Measurements from ENCODE around the gene ATP8B4. TPM values are rescaled to one million over a fixed set of nuclear protein-coding genes. Genes with fewer than 3 reads are reported as not detected.

Gene ATP8B4
- polyA plus RNA-seq, 6 donors from 2014 or later, result not detected

DNA sequence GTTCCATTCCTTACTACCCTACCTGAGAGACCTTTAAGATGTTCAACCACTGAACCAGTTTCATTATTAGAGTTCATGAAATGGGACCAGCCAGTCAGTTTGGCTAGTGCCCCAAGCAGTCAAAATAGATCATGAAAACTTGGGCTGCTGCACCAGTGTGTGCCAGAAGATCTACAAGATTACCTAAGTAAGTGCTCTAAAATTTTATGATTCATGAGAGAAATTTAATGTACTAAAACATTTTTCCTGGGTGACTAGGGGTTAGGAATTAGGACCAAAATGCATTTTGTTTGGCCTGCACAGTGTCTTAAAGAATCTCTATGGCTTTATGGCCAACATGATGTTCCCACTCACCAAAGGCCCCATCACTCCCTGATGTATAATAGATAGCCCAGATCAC lies 214.7 kb downstream of the ATP8B4 start:
- Mint-ChIP-seq H3K9me3 (peaks cover 0 to 6% (median 1%) of the 10 kb centered on the region in 7 donors), H3K4me3 (no peak overlapping the region), H3K36me3 (no peaks in the 10 kb centered on the region), H3K27me3 (no peaks in the 10 kb centered on the region), H3K4me1 (no peaks in the 10 kb centered on the region), H3K27ac (no peak overlapping the region)
- ATAC-seq (ENCODE audit: low read depth in 2 of 2) (no peak), DNase-seq (no peak)

DNA sequence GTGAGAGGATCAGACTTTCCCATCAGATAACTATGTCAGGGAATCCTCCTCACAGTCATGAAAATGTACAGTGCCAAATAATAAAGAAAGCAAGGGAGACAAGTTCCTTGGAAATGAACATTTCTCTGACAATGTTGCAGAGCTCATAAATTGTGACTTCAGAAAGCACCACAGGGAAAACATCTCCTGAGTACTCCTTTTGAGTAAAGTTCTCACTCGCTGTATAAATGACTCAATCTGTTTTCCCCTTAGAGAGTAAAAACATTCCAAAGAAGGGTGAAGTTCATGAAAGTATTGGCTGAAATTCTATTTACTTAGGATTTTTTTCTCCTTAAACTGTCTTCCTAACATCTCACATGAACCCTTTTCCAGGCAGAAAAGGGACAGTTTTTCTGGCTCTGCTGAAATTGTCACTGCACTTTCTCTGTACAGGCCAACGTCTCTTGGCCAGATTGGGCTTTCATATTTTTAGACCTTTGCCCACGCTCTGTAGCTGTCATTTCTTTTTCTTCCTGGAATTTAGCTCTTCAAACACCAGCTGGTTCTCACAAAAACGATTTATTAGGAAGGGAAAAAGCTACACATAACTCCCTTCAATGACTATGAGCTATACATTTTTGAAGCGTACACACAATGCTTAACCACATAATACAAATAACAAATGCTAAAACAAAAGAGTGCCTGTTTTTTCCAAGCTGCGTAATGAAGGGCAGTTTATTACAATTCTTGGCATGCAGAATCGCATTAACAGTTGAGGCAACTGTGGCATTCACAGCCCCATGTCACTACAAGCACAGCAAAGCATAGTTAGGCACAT lies 216.1 kb downstream of the ATP8B4 start:
- Mint-ChIP-seq H3K9me3 (no peaks in the 10 kb centered on the region), H3K36me3 (no peaks in the 10 kb centered on the region), H3K27ac (no peak overlapping the region), H3K4me1 (no peaks in the 10 kb centered on the region), H3K27me3 (no peaks in the 10 kb centered on the region), H3K4me3 (no peak overlapping the region)
- no peak for DNase-seq
- ATAC-seq (ENCODE audit: low read depth in 2 of 2), result no peak

DNA sequence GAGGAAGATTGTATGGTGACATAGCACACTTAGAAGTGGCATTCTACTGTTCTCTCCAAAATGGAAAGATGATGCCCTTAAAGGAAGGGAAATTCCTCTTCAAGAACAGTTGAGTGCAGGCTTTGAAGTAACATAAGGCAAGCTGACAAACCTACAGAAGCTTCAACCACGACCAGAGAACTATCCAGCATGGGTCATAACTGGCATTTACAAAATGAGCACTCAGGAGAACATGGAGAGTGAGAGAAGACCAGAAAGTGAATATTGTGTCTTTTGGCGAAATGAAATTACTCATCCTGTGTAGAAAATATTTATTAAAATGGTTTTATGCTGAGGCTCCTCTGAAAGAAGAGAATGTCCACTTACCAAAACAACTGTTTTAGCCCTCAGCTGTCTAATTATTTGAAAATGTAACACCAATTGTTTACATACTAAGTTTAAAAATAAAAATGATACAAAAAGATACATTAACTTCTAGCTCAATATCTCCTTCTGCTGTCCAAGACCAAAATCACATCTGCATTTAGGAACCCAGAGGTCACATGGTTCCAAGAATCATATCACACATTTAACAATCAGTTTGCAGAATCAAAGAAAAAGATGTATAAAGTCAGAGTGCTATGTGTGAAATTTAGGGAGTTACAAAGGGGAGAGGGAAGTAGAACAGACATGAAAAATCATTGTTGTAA lies 216.9 kb downstream of the ATP8B4 start:
- Mint-ChIP-seq H3K4me1 (no peaks in the 10 kb centered on the region), H3K36me3 (no peaks in the 10 kb centered on the region), H3K4me3 (no peak overlapping the region), H3K27ac (peak overlapping the region in 1 of 6 donors; percentile 24), H3K9me3 (no peaks in the 10 kb centered on the region), H3K27me3 (no peaks in the 10 kb centered on the region)
- DNase-seq (no peak), ATAC-seq (ENCODE audit: low read depth in 2 of 2) (no peak)

DNA sequence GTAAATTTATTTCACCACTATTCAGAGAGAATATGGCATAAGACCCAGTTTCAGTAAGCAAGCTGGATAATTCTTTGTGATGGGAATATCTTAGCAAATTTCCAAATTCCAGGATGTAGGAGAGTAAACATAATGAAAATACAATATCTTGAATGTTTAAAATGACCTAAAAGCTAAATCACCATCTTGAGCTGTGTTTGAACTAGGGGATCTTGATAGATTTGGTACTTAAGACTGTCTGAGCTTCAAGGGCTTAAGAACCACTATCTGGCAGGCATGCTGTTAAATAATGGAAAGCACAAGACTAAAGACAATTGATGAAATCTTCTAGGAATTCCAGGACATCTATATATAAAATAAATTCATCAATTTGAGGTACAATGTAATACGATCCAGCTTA lies 217.7 kb downstream of the ATP8B4 start:
- Mint-ChIP-seq H3K9me3 (no peaks in the 10 kb centered on the region), H3K4me1 (no peaks in the 10 kb centered on the region), H3K4me3 (no peak overlapping the region), H3K27ac (no peak overlapping the region), H3K36me3 (no peaks in the 10 kb centered on the region), H3K27me3 (no peaks in the 10 kb centered on the region)
- no peak for DNase-seq
- no peak for ATAC-seq (ENCODE audit: low read depth in 2 of 2)

DNA sequence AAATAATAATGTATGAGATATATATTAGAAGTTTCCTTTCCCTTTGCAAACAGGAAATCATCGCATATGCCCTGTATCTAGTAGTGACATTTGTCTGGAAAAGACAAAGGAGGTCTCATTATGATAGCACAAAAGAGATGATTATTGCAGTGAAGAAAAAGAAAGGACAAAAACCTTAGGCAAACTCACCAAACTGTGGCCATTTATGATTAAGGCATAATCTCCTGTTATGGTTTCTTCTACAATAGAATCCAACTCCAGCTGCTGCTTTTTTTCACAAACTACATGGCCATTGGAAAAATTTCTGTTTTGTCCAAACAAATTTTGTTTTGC lies 218.2 kb downstream of the ATP8B4 start:
- DNase-seq (no peak), ATAC-seq (ENCODE audit: low read depth in 2 of 2) (no peak)
- H3K36me3 Mint-ChIP-seq, result no peaks in the 10 kb centered on the region
- H3K27me3 Mint-ChIP-seq, result no peaks in the 10 kb centered on the region
- no peak overlapping the region for H3K4me3 Mint-ChIP-seq
- no peak overlapping the region for H3K27ac Mint-ChIP-seq
- H3K9me3 Mint-ChIP-seq, result no peaks in the 10 kb centered on the region
- H3K4me1 Mint-ChIP-seq, result no peaks in the 10 kb centered on the region

DNA sequence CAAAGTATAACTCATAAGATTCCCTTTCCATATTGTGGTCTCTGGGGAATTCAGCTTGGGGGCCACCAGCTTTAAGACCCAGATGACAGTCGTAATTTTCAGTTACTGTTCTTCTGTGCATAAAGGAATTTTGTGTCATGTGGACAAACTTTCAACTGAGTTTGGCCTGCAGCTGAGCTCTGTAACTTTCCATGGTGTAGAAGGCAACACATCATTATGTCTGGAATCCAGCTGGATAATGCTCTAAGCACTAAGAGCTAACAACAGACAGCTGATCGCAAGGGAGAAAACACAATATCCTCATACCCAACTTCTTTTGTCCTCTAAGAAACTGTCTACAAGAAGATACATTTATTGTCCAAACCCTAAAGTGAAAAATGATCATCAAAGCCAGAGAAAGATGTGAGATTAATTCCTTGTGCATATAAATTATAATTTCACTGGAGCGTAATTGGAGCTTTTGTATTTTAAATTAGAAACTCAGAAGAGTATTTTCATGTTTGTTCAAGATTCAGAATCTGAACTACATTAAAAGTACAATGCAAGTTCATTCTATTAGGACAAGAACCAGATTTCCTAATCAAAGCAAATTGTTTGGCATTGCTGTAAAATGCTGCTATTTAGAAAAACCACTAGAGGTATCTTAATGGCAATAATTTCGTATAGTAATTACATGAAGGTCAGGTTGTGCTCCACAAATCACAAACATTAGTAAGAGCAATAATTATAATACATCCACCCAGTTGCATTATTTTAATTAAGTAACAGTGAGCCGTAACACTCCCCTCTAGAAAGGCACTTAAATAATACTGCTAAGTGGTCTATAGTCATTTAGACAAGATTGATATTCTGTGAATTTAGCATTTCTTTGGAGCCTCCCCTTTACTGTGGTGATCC lies 218.8 kb downstream of the ATP8B4 start:
- no peak for ATAC-seq (ENCODE audit: low read depth in 2 of 2)
- DNase-seq, result no peak
- H3K27me3 Mint-ChIP-seq, result no peaks in the 10 kb centered on the region
- H3K36me3 Mint-ChIP-seq, result no peaks in the 10 kb centered on the region
- H3K4me1 Mint-ChIP-seq, result no peaks in the 10 kb centered on the region
- no peak overlapping the region for H3K27ac Mint-ChIP-seq
- no peak overlapping the region for H3K4me3 Mint-ChIP-seq
- H3K9me3 Mint-ChIP-seq, result no peaks in the 10 kb centered on the region

DNA sequence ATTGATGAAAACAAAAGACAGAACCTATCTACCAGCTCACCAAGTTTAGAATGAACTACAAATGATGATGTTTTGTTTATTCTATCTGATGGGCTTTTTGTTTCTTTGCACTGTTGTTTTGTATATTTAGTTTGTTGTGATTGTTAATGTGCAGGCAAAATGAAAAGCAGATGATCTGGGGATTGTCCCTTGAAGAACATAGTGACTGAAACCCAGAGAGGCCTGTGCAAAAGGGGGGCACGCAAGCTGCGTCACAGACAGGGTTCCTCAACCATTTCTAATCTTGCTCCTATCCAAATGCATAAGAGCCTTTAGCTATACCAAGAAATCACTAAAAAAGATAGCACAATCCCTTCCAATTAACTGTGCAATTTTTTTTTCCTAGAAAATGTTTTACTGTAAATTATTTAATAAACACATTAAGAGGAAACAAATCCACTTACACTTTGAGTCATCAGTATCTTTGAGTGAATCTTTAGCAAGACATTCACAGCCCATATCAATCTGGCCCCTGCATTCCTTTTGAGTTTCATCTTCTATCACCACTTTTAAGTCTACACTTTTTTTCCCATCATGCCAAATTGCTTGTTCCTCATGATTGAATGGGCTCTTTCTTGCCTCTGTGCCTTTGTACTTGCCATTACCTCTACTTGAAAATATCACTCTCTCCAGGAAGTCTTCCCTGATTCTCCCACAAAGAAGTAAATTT lies 220.3 kb downstream of the ATP8B4 start:
- no peak overlapping the region for H3K27ac Mint-ChIP-seq
- H3K36me3 Mint-ChIP-seq, result no peaks in the 10 kb centered on the region
- no peak overlapping the region for H3K4me3 Mint-ChIP-seq
- H3K4me1 Mint-ChIP-seq, result no peaks in the 10 kb centered on the region
- ATAC-seq (ENCODE audit: low read depth in 2 of 2) (no peak), DNase-seq (no peak)
- no peaks in the 10 kb centered on the region for H3K9me3 Mint-ChIP-seq
- no peaks in the 10 kb centered on the region for H3K27me3 Mint-ChIP-seq

DNA sequence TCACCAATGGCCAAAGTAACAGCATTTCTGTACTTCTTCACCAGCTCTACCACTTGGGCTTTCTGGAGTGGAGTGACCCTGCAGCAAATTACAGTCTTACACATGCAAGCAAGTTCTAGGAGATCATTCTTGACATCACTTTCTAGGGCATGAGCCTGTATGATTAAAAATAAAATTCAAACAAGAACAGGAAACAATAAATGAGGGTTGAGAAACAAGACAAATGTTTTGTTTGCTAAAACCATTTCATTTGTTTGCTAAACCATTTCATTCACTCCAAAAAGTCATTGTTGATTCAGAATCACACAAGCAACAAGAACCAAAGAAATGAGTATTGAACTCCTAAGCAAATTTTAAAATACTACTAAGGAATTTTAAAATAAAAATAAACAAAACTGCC lies 220.9 kb downstream of the ATP8B4 start:
- no peaks in the 10 kb centered on the region for H3K36me3 Mint-ChIP-seq
- H3K27ac Mint-ChIP-seq, result no peak overlapping the region
- ATAC-seq (ENCODE audit: low read depth in 2 of 2), result no peak
- no peaks in the 10 kb centered on the region for H3K9me3 Mint-ChIP-seq
- H3K27me3 Mint-ChIP-seq, result no peaks in the 10 kb centered on the region
- DNase-seq, result no peak
- H3K4me3 Mint-ChIP-seq, result no peak overlapping the region
- H3K4me1 Mint-ChIP-seq, result no peaks in the 10 kb centered on the region

DNA sequence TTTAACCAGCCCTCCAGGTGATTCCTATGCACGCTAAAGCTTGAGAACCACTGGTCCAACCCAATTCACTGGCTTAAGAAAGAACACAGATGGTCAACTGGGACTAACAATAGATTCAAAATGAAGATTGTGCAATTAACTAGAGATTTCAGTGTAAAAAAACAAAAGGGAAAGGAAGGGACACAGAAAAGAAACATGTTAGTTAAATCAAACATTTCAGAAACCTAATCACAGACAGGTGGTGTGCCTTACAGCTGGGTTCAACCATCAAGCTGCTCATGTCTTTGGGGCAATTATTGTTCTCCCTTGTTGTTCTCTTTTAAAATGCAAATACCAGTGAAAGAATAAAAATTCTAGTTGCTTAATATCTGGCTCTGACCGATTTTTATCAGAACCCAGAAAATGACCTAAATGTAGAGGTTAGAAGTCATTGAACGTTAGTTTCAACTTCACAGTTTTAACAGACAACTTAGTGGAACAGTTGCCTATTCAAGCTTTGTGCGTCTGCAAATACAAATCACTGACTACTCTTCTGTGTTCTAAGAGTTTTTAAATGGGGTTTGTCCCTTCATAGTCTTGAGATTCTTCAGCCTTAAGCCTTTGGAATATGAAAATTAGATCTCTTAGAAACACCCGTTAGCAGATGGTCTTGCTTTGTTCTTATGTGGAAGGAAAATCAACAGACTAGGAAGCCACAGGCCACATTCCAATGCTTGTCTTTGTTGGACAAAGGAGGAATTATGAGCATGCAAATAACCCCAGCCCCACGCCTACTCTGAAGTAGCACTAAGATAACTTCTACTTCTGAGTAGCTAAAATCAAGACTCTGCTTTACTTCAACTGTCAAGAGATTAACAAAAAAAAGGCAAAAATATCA lies 223.4 kb downstream of the ATP8B4 start:
- DNase-seq (no peak), ATAC-seq (ENCODE audit: low read depth in 2 of 2) (no peak)
- Mint-ChIP-seq H3K27ac (no peak overlapping the region), H3K4me1 (no peaks in the 10 kb centered on the region), H3K9me3 (no peaks in the 10 kb centered on the region), H3K4me3 (no peak overlapping the region), H3K27me3 (no peaks in the 10 kb centered on the region), H3K36me3 (no peaks in the 10 kb centered on the region)

DNA sequence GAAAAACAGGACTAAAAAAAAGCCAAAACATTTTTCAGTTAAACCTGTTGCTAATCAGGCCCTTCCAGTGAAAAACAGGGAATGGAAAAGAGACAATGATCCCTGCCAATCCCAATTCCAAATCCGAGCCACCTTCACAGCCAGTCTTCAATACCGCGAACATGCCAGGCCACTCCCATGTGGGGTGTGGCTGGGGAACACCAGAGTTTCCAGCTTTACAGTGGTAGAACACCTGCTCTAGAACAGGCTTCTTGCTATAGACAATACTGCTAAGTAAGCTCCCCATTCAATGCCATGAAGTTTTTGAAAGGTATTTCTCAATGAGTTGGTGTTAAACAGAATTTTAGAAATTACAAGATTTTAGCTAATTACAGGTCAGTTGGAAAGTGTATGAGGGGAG lies 228.3 kb downstream of the ATP8B4 start:
- Mint-ChIP-seq H3K27ac (no peak overlapping the region), H3K27me3 (peaks cover 0 to 2% (median 0%) of the 10 kb centered on the region in 3 donors), H3K4me1 (no peaks in the 10 kb centered on the region), H3K4me3 (no peak overlapping the region), H3K9me3 (no peaks in the 10 kb centered on the region), H3K36me3 (no peaks in the 10 kb centered on the region)
- DNase-seq, result no peak
- ATAC-seq (ENCODE audit: low read depth in 2 of 2), result no peak

DNA sequence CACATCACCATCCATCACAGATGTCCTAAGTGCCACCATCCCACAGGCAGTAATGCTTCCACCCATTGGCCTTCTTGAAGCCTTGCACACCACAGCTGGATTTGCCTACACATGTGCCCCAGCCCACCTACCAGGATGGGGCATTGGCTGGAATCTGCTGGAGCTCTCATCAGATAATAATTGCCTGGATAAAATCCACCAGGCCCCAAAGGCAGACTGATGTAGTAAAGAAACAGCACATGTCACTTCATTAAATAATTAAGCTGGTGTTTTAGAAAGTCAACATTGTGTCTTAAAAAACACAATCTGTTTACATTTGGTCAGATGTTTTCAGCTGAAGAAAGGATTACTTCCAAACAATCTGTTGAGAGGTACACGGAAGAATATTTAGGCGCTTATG lies 229.5 kb downstream of the ATP8B4 start:
- DNase-seq (no peak), ATAC-seq (ENCODE audit: low read depth in 2 of 2) (no peak)
- Mint-ChIP-seq H3K4me1 (no peaks in the 10 kb centered on the region), H3K4me3 (no peak overlapping the region), H3K27ac (no peak overlapping the region), H3K27me3 (peaks cover 0 to 5% (median 0%) of the 10 kb centered on the region in 3 donors), H3K9me3 (peaks cover 0 to 2% (median 0%) of the 10 kb centered on the region in 7 donors), H3K36me3 (no peaks in the 10 kb centered on the region)

DNA sequence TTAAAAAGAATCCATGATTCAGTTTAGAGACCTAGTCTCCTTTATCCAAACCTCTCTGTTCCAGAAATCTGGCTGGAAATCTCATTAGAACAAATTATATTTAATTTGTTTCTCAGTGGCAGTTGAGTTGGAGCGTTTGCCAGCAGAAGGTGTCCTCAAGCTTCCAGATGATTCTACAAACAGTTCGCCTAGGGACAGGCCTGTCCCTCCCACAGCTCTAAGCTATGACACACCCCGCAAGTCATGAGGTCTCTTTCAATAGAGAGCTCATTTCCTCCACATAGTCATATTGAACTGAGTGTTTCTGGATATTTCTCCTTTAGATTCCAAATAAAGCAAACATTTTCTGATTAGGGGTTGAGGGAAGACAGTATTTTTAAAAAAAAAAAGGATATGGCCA lies 230.3 kb downstream of the ATP8B4 start:
- ATAC-seq (ENCODE audit: low read depth in 2 of 2) (no peak), DNase-seq (no peak)
- peaks cover 0 to 5% (median 0%) of the 10 kb centered on the region in 3 donors for H3K27me3 Mint-ChIP-seq
- H3K4me1 Mint-ChIP-seq, result no peaks in the 10 kb centered on the region
- H3K27ac Mint-ChIP-seq, result no peak overlapping the region
- H3K9me3 Mint-ChIP-seq, result peaks cover 0 to 2% (median 0%) of the 10 kb centered on the region in 7 donors
- no peak overlapping the region for H3K4me3 Mint-ChIP-seq
- H3K36me3 Mint-ChIP-seq, result no peaks in the 10 kb centered on the region

Data from naive B cell (primary cell).